HG03565 (cell line): Measurements from ENCODE around the gene GHITM.
"Not testable (repeated sequence)": the region's sequence is repeated elsewhere in the genome, so short reads cannot be mapped to it uniquely, and the experiment has no call there.

ENCODE experiments used
- ATAC-seq: cut with Tn5 transposase; IDR thresholded peaks from one replicate; pipeline ENCODE4 v1.9.1; 2021; ENCODE audit warnings: mild to moderate bottlenecking, moderate library complexity; ENCODE audit not compliant: unreplicated experiment

Gene GHITM, protein sequence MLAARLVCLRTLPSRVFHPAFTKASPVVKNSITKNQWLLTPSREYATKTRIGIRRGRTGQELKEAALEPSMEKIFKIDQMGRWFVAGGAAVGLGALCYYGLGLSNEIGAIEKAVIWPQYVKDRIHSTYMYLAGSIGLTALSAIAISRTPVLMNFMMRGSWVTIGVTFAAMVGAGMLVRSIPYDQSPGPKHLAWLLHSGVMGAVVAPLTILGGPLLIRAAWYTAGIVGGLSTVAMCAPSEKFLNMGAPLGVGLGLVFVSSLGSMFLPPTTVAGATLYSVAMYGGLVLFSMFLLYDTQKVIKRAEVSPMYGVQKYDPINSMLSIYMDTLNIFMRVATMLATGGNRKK

DNA sequence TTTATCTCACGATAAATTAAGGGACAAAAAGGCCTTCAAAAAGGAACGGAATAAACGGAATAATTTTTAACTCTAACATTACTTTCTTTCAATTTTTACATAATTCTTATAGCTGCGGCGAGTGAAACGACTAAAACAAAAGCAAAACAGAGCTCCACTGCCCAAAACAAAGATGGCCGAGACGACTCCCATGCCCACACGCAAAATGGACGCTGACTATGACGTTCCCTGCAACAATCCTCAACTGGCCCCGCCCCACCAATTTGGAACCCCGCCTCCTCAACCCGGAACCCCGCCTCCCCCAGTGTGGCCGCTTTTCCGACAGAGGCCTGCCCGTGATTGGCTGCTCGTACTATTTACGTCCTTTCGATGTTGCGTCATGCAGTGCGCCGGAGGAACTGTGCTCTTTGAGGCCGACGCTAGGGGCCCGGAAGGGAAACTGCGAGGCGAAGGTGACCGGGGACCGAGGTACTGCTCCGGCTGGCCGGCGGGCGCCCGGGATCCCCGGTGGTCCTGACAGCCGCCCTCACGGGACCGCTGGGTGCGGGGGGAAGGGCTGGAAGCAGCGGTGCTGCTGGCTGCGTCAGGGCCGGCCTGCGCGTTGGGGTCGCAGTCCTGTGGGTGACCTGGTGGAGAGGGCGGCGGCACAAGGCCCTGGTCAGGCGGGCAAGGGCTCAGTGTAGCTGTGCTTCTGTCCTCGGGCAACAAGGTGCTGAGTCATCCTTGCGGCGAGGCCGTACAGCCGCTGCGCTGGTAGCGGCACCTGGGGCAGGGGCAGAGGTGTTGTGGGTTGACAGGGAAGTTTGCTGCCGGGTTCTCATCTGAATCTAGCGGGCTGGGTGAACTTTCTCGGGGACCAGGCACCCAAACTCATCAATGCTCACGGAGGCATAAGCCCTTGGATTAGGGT, at the start of gene GHITM:
Gene GHITM (plus strand): TSS at position 384 of the 910 bp plus-strand sequence. CDS start 1,992 bp downstream, outside the sequence.
- ATAC-seq: peak; percentile 97

DNA sequence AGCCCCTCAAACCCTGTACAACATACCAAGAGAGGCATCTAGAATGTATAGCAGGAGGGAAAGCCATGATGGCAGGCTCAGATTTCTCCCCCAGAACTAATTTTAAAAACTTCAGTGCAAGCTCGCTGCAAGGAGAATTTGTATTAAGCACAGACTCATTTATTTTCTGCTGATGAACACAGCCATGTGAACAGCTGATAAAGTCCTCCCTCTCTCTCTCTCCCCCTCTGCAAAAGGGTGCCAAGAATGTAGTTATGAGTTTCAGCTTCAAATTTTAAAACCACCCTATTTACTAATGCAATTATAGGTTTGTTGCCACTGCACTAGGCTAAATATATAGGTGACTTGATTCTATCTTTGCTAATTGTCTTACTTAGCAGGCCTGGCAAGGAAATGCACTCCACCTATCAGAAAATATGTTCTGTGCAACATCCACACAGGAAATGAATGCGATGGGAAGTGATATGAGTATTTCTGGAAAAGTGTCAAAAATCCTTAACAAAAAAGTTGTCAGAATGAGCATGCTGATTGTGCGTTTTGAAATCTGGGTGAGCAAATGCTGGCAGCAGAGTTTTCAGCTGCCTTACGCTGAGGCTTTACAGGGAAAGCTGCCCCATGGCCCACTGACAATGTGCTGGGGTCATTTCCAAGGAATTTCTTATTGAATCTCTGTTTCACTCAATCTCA, 43.4 kb upstream of the GHITM start:
- no peak for ATAC-seq

DNA sequence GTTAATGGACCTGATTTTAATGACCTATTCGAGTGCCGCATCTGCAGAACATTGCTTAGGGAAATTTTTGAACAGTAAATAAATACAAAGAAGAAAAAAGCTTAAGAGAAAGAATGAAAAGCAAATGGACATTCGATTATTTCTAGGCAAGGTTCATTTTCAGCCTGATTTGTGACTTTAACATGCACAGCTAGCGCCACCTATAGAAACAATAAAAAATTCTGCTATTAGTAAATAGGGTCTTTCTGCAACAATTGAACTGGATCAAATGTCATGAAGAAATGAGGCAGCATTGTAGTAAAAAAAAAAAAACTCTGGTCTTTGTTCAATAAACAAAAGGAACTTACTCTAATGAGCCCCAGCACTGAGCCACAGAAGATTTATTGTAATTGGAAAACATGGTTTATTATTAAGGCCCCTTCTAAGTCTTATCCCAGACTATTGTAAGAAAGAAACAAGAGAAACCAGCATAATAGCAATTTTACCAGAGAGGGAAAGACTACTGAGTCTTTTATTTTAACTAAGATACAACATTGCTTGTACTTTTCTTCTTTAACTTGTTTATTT, 41.4 kb upstream of the GHITM start:
- ATAC-seq: no peak

DNA sequence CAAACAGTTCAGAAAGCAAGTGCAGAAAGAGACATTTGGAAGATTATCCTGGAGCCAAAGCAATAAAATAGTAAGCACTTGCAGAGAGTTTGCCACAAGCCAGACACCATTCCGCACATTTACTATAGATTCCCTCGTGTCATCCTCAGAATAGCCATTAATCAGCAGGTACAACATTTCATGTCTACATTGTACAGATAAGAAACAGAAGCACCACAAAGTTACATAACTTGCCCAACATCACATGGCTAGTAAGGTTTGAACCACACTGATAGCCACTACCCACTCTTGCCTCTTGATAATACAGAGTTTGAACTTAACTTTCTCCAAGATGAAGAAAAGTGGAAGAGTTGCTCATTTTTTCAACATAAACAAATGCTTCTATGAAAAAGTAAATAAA, 40.6 kb upstream of the GHITM start:
- ATAC-seq: no peak

DNA sequence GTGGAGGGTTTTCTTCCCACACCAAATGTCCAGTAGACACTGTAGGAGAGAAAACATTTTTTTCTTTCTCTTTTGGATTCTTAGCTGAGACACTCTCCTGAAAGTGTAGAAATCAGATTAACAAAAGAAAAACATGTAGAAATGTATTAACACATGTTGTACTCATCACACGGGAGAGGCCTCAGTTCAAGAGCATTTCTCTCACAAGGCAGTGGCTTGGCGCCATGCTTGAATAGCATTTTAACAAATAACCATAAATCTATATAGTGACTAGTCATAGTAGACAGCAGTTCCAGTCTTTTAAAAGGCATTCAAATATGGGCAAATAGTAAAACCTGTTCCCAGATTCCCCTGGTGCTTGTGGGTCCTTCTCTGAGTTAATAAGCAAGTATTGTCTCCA, 38.3 kb upstream of the GHITM start:
- ATAC-seq: no peak

DNA sequence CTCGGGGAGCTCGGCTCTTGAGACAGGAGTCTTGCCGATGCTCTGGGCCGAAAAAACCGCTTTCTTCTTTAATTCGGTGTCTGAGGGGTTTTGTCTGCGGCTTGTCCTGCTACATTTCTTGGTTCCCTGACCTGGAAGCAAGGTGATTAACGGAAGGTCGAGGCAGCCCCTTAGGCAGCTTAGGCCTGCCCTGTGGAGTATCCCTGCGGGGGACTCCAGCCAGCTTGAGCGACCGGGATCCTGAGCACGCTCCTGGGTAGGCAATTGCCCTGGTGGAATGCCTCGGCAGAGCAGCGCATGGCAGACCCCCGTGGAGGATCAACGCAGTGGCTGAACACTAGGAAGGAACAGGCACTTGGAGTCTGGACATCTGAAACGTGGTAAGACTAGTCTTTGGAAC, 30.5 kb upstream of the GHITM start:
- no peak for ATAC-seq

DNA sequence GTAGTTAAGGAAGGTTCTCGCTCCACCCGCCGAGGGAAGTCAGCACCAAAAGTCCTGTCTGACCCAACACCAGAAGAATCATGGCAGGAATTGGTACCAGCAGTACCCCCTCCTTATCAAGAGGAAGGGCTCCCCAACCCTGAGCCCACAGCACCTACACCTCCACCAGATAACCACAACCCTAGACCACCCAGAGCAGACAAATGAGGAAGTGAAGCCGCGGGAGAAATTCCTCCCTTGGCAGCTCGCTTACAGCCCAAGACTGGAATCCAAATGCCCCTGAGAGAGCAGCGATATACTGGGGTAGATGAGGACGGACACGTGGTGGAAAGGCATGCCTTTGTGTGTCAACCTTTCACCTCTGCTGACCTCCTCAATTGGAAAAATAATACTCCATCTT, 29.5 kb upstream of the GHITM start:
- not testable (repeated sequence) for ATAC-seq

DNA sequence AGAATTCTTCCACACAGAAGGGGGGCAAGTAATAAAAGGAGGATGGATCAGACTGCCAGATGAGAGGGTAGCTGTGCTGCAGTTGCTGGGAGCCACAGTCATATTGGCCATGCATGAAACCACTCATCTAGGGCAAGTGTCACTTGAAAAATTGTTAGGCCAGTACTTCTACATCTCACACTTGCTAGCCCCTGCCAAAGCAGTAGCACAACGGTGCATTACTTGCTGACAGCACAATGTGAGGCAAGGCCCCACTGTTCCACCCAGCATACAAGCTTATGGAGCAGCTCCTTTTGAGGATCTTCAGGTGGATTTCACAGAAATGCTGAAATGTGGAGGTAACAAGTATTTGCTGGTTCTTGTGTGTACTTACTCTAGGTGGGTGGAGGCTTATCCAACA, 25.8 kb upstream of the GHITM start:
- ATAC-seq: not testable (repeated sequence)

DNA sequence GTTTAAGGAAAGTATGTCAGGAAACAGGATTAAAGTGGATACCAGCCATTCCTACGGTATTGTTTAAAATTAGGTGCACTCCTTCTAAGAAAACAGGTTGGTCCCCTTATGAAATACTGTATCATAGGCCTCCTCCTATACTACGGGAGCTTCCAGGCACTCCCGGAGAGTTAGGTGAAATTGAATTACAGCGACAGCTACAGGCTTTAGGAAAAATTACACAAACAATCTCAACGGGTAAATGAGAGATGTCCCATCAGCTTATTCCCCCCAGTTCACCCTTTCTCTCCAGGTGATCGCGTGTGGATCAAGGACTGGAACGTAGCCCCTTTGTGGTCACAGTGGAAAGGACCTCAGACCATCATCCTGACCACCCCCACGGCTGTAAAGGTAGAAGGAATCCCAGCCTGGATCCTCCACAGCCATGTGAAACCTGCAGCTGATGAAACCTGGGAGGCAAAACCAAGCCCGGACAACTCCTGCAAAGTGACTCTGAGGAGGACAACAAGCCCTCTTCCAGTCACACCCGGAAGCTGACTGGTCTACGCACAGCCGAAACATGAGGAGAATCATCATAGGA, 25.1 kb upstream of the GHITM start:
- ATAC-seq: no peak

DNA sequence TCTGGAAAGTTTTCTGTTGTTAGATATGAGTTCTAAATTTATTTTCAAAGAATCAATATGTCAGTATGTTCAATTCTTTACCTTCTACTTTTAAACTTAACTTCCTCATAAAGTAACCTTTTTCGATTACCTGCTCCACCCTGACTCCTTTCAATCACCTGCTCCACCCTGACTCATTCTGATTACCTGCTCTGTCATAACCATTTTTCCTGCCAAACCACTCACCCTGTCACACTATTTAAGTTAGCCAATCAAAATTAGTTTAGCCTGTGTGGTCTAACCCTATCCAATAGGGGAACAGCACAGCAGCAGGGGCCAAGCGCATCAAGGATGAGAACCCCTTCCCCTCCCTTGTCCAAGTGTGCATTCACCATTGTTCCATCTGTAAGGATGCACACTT, 22.1 kb upstream of the GHITM start:
- ATAC-seq: not testable (repeated sequence)

DNA sequence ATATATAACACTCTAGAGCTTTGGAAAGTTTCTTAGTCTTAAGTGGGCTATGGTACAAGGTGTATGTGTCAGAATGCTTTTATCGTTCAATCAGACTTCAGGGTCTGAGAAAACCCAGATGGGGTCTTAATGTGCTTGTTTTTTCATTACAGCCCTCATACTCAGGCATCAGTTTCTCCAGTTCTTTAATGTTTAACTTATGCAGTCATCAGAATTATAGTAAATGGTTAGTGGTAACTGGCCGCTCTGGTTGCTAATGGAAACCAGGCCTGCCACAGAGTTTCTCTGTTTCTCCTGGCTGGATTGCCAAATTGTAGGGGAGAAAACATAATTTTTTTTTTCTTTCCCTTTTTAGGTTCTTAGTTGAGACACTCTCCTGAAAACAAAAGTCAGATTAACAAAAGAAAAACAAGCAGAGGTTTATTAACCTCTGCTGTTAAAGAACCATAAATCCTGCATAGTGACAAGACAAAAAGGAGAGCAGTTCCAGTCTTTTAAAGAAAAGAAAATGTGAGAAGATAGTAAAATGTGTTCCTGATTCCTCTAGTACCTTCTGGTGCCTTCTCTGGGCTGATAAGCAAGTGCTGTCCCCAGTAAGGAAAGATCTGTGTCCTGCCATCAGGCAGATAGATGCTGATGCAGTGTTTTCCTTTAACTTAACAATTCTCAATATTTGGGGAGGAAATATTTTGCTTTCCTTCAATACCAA, 21.5 kb upstream of the GHITM start:
- no peak for ATAC-seq

DNA sequence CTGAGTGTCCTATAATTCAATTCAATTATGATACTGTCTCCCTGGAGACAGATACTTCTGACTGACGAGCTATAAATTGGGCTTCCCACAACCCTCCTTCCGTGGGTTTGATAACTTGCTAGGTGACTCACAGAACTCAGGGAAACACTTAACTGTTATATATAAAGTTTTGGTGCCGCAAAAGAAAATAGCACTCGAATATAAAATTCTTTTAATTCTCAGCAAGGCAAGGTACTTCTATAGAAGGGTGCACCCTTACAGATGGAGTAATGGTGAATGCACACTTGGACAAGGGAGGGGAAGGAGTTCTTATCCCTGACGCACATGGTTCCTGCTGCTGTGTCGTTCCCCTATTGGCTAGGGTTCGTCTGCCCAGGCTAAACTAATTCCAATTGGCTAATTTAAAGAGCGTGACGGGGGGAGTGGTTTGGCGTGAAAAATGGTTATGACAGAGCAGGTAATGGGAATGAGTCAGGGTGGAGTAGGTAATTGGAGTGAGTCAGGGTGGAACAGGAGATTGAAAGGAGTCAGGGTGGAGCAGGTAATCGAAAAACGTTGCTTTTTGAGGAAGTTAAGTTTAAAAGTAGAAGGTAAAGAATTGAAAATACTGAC, 20.8 kb upstream of the GHITM start:
- ATAC-seq: no peak

DNA sequence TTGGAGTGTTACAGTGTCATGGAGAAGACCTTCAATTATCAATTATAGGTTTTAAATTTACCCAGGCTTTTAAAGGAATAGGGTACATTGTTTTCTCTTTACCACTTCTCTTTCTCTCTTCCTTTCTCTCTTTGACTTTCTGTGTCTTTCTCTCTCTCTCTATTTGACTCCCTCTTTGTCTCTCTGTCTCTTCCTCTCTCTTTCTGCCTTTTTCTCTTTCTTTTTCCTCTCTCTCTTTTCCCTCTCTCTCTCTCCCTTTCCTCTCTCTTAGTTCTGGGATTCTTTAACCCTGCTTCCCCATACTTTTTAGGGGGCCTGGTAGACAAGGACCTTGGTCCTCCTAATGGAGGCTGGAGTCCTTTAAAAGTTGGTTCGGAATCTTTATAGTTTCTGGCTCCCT, 15.9 kb upstream of the GHITM start:
- no peak for ATAC-seq

DNA sequence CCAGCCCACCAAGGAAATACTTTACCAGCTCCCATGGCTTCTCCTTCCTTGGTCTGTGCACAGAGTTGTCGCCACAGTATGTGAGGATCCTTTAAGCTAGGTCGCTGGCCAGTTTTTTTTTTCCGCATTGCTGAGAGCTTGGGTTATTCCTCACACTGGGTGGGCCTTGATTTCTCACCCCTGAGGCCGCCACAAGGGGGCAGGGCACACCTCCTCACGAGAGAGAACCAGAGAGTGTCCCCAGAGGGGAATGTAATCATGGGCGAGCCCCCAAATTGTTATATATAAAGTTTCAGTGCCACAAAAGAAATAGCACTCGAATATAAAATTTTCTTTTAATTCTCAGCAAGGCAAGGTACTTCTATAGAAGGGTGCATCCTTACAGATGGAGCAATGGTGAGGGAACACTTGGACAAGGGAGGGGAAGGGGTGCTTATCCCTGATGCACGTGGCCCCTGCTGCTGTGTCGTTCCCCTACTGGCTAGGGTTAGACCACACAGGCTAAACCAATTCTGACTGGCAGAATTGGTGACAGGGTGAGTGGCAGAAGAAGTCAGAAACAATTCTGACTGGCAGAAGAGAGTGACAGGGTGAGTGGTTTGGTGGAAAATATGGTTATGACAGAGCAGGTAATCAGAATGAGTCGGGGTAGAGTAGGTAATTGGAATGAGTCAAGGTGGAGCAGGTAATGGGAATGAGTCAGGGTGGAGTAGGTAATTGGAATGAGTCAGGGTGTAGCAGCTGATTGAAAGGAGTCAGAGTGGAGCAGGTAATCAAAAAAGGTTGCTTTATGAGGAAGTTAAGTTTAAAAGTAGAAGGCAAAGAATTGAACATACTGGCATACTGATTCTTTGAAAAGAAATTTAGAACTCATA, 13.2 kb upstream of the GHITM start:
- ATAC-seq: not testable (repeated sequence)

DNA sequence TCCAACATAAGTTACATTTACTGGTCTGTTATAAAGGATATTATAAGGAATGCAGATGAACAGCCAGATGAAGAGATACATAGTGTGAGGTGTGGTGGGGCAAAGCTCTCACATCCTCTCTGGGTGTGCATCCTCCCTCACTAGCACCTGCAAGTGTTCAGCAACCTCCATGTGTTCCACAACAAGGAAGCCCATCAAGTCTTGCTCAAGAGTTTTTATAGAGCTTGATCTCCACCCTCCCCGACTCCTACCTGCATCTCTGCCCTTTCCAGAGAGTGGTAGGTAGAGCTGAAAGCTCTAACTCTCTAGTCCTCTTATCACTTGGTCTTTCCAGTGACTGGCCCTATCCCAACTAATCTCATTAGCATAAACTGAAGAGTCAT, 12.5 kb upstream of the GHITM start:
- ATAC-seq: no peak

DNA sequence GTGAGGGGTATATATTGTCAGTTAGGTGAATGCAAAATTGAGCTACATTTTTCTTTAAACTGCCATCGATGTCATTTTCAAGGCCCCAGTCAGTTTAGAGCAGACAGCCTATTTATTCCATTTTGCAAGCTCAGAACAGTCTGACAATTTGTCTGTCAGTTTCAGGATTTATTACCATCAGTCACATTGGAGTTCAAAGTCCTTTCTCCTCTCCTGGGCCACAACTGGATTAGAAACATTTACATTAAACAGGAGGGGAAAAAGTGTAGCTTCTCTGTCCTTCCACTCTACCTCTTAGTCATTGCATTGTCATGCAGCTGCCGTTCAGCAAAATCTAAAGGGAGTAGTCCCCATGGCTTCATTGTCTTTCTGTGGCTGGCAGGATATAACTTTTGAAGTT, 3.5 kb upstream of the GHITM start:
- ATAC-seq: no peak

DNA sequence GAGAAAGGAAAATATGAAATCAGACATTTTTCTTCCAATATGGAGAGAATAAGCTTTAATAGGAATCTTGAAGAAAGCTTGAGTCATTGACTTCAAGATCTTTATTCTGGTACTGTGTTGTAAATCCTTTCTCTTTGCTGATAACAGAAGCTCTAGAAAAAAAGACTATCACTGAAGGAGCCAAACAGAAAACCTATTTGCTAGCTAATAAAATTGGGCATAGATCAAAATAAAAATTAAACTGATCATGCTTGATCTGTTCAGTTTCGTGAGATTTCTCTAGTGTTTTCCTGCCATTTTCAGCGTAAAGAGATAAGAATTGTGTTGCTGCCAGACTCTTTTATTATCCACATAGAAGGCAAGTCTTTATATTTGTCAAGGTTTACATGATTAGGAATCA, 1.5 kb upstream of the GHITM start:
- no peak for ATAC-seq

DNA sequence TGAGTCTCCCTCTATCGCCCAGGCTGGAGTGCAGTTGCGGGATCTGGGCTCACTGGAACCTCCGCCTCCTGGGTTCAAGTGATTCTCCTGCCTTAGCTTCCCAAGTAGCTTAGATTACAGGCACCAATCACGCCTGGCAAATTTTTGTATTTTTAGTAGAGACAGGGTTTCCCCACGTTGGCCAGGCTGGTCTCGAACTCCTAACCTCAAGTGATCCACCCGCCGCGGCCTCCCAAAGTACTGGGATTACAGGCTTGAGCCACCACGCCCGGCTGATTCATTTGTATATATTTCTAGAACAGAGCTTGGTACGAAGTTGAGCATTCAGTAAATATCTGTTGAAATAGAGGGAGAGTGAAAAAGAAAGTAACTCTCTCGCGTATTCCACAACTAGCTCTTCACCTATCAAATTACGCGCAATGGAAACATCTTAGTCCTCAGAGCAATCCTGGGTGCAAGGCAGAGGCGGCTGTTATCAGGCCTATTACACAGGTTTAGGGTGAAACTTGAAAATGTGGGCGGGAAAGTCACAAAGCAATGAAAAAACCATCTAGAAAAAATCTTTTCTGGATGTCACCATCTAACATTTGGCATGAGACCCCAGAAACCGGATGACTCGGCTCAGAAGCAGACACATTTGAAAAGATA, 707 bp upstream of the GHITM start:
- ATAC-seq: no peak
